NCI-H1105 treated with DMSO at 0.1 percent for 48 hours (cell line): Measurements from ENCODE around the gene OR4K1.
"Not testable (repeated sequence)": the region's sequence is repeated elsewhere in the genome, so short reads cannot be mapped to it uniquely, and the experiment has no call there.

ENCODE experiments used
- DNase-seq: peaks from one replicate; lab custom pipeline; 2025; lab: John Stamatoyannopoulos, UW

OR4K1 gene

DNA sequence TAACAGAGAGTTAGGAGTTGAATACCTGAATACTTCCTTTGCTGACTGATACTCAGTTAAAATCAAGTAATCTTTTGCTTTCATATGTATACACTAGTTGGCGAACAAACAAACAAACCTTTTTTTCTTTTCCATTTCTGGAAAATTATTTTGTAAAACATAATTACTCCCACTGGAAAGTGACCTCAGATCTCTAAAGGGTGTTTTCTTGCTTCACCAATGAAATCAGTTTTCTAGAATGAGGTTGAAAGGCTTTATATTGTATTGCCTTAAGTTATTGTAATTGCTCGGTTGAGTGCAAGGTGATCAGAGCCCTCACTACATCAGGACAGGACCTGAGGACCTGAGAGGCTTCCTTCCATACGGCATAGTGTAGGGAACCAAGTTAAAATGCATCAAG lies at the start of gene OR4K1:
OR4K1 (plus strand) TSS at position 301 of the 400 bp plus-strand sequence. CDS start 4,750 bp downstream, outside the sequence.
- DNase-seq = no peak

- DNase-seq = no peak
Observed at GRCh38 chr14:19895282-19895681, 35.4 kb upstream of the OR4K1 start.

DNA sequence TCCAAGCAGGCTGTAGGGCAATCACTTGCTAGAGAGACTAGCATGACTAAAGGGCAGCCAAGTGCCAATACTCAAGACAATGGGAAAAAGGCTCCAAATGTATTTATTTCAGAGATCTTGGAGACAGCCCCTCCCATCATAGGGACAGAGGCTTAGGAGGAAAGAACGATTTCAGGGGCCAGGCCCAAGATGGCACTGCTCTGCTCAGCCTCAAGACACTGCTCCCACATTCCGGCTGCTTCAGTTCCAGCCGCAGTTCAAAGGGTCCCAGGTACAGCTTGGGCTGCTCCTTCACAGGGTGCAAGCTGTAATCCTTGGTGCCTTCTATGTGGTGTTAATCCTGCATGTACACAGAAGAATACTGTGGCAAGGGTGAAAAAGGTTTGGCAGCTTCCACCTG lies 29.7 kb upstream of the OR4K1 start:
- no peak for DNase-seq

DNA sequence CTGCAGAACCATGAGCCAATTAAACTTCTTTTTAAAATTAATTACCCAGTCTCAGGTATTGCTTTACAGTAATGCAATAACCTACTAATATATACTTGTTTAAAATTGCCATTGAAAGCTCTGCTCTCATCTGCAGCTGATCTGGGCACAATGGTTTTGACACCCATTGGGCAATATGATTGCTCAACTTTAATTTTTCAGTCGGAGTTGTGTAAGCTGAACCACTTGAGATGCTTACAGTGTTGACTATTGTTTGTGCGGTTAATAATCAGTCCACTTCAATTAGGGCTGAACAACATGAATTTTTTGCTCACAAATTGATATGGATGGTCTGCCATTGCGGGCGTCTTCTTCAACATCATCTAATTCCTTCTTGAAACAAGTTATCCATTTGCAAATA lies 28.3 kb upstream of the OR4K1 start:
- DNase-seq = no peak

GRCh38 chr14:19906665-19907064 lies 24.1 kb upstream of the OR4K1 start:
- DNase-seq = no peak

DNA sequence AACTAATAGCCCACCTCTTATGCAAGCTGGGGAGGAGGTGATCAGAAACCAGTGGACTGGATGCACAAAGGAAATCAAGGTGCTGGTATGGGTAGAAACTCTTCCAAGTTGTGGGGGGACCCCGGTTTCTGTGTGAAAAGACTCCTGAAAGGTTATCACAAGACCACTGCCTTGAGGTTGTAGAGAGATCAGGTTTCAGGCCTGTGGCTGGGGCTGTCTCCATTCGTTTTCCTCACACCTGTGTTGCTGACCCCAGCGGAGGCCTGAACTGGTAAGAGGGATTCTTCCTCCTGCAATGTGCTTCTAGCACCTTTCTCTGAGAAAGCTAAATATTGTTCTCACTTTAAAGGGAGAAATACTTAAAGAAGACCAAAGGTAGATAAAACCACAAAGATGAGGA lies 19.6 kb upstream of the OR4K1 start:
- DNase-seq = no peak

DNA sequence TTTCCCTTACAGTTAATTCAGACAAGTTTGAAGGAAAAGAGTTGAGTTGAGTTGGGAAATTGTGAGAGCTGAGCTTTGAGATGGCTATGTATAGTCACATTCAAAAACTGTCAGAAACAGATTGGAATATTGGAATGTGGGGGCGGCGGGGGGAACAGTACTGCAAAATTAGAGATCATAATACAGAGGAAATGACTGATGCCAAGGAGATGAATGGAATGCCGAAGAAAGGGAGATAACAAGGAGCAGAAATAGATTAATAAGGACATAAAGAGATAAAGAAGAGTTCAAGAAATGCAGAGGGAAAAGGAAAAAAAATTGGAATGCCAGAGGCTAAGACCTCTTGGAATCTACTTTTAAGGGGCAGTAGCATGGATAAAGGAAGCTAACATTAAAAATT lies 13.5 kb upstream of the OR4K1 start:
- DNase-seq = no peak

- DNase-seq = no peak
Observed at GRCh38 chr14:19917955-19918518, 12.7 kb upstream of the OR4K1 start.

DNA sequence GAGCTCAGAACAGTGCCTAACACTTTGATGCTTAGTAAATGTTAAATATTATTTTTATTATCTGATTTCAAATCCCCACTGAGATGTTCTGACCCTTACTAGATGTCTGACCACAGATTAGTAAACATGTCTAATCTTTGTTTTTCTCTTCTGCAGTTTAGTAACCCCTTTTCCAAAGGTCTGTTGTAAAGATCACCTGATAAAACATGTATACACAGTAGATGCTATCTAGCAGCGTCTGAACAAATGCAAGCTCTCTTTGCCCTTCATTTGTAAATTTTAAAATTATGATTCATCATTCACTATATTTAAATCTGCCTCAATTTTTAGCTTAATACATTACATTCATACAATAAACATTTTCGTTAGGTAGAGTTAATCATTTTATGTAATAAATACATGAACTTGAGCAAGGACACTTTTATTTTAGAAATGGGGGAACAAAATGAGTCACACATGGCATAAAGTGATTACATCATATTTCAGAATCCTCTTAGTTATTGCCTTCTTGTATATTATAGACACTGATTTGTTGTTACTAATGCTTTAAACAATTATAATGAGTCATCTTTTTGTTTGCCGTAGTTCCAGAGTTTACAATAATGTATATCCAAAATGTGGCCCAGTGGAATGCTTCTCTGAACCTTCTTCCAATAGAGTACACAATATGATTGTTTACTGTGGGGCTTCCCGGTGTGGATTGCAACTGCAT lies 12.0 kb upstream of the OR4K1 start:
- DNase-seq = no peak

GRCh38 chr14:19920021-19920657 lies 10.6 kb upstream of the OR4K1 start, which contains the start of gene OR4K5:
Gene OR4K5 (plus strand): TSS chr14:19920607. CDS start chr14:19920607, 0 bp downstream.
- DNase-seq = no peak

DNA sequence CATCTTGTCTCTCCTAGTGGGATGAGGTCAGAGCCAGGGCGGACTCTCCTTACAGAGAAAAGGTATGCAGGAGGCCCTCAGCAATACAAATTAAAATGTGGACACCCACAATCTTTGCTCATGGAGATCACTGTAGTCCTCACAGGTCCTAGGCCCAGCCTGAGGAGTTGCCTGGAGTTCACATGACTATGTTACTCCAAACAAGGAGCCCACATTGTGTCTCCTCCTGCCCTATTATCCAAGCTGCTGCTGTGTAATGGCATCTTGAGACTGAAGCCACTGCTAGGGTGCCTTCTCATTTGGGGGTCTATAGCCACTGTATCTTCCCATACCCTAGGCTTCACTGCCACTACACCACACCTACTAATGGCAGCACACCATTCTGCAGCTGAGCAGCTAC lies 11.0 kb downstream of the OR4K1 start:
- no peak for DNase-seq

GRCh38 chr14:19947413-19948090 lies 16.8 kb downstream of the OR4K1 start:
- no peak for DNase-seq

- no peak for DNase-seq
Observed at GRCh38 chr14:19949218-19949617, 18.5 kb downstream of the OR4K1 start.

DNA sequence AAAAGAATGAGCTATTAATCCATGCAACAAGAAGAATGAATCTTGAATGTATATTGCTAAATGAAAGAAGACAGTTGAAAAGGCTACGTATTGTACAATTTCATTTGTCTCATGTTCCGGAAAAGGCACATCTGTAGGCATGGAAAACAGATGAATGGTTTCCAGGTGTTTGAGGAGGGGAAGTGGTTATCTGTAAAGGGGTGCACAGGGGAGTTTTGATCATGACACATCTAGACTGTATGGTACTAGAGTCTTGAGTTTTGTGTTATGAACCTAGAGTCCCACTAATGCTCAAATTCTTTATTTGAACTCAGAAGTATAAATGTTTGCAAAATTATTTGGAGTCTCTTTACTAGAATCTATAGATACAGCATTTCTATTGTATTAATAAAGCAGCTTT lies 39.0 kb downstream of the OR4K1 start:
- DNase-seq = not testable (repeated sequence)

GRCh38 chr14:19974844-19975243 lies 44.1 kb downstream of the OR4K1 start:
- no peak for DNase-seq

DNA sequence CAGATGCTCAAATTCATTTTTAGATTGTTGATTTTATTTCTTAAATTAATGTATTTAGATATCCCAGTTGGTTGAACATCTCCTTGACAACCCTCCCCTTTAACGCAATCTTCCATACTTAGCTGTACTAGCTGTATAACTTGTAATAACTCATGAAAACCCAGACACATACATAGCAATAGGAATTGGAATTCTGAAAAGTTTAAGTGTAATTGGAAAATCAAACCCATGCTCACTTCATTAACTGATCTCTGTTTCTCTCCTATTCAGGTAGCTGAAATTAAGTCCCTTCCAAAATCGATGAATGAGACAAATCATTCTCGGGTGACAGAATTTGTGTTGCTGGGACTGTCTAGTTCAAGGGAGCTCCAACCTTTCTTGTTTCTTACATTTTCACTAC lies 44.6 kb downstream of the OR4K1 start, which contains the start of gene OR4K15:
OR4K15 (plus strand) TSS at position 301 of the 400 bp plus-strand sequence; CDS start at position 301, 0 bp downstream.
- DNase-seq = no peak
